ENCODE data around the gene MYL5.

GRCh38 chr4:680928-681645 lies 6.7 kb downstream of the MYL5 start:
- no peak for TF ChIP-seq MAFK (IDR thresholded peaks at IDR 0.05; ENCODE audit: partially characterized antibody)
- TF ChIP-seq GATA3 (IDR thresholded peaks at IDR 0.05; ENCODE audit: borderline replicate concordance) = no peak
- no peak for TF ChIP-seq HMGXB4 (CRISPR knock-in tag; IDR thresholded peaks at IDR 0.05; ENCODE audit: borderline replicate concordance)
- TF ChIP-seq EHMT2 (IDR thresholded peaks at IDR 0.05; ENCODE audit: low read depth) = no peak
- no peak for TF ChIP-seq KDM1A (IDR thresholded peaks at IDR 0.05; ENCODE audit: low read depth)
- TF ChIP-seq, protein P1, sequence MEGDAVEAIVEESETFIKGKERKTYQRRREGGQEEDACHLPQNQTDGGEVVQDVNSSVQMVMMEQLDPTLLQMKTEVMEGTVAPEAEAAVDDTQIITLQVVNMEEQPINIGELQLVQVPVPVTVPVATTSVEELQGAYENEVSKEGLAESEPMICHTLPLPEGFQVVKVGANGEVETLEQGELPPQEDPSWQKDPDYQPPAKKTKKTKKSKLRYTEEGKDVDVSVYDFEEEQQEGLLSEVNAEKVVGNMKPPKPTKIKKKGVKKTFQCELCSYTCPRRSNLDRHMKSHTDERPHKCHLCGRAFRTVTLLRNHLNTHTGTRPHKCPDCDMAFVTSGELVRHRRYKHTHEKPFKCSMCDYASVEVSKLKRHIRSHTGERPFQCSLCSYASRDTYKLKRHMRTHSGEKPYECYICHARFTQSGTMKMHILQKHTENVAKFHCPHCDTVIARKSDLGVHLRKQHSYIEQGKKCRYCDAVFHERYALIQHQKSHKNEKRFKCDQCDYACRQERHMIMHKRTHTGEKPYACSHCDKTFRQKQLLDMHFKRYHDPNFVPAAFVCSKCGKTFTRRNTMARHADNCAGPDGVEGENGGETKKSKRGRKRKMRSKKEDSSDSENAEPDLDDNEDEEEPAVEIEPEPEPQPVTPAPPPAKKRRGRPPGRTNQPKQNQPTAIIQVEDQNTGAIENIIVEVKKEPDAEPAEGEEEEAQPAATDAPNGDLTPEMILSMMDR (IDR thresholded peaks at IDR 0.05) = no peak
- TF ChIP-seq SMC3 (IDR thresholded peaks at IDR 0.05) = no peak
- peak in 1 of 2 experiments; percentile 6; a peak in 1 of 5 replicates for TF ChIP-seq JUN (IDR thresholded peaks at IDR 0.05)
- TF ChIP-seq BHLHE40 (IDR thresholded peaks at IDR 0.05; ENCODE audit: low read depth, low read length) = no peak
- TF ChIP-seq USF2 (IDR thresholded peaks at IDR 0.05) = no peak
- TF ChIP-seq POLR2A (IDR thresholded peaks at IDR 0.05; ENCODE audit: low read length) = no peak
